ENCODE measurements around the gene SMIM9. TPM values are rescaled to one million over a fixed set of nuclear protein-coding genes. Genes with fewer than 3 reads are reported as not detected.
A peak's percentile ranks its signal among the peaks of the same experiment; 100 is the strongest.

SMIM9 gene
- total RNA-seq, 1 experiment from 2014 or later, result not detected

DNA sequence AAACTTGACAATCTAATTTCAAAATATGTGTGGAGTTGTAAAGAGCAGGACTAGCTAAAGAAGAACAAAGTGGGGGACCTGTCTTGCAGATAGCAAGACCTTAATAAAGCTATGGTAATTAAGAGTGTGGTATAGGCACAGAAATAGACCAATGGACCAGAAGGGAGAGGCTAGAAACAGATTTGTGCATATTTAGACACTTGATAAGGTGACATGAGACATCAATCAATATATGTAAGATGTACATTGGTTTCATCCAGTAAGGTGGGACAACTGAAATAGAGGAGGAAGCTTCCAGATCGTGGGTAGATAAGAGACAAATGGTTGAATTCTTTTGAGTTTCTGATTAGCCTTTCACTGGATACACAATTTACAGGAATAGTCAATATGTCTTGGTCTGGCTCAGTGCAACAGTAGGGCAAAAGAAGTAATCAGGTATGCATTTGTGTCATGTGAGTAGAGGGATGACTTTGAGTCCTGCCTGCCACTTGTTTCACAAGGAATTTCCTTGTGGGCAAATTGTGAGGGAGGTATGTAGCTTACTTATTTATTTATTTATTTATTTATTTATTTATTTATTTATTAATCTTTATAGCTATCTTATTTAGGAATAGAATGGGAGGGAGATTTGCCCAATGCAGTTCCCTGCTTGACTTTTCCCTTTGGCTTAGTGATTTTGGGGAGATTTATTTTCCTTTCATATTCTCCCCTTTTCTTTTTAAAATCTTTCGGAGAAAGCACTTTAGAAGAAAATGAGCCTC, 21.9 kb downstream of the SMIM9 start:
- Histone ChIP-seq H3K9me2 (replicated peaks; ENCODE audit: insufficient read depth, low read length) (no peaks in the 10 kb centered on the region), H2AFZ (ENCODE audit: low read length) (no peak overlapping the region), H3K4me2 (ENCODE audit: low read depth, low read length, poor library complexity, severe bottlenecking) (no peak overlapping the region), H3K27me3 (ENCODE audit: low read length) (no peaks in the 10 kb centered on the region), H3K36me3 (ENCODE audit: insufficient read depth, low read length) (no peaks in the 10 kb centered on the region), H3K9me3 (ENCODE audit: low read length) (no peaks in the 10 kb centered on the region), H3K9ac (ENCODE audit: low read length) (no peak overlapping the region), H4K20me1 (ENCODE audit: insufficient read depth, low read depth, low read length) (no peaks in the 10 kb centered on the region), H3K4me3 (ENCODE audit: low read length) (no peak overlapping the region), H3K79me2 (ENCODE audit: low read length) (no peaks in the 10 kb centered on the region), H3K4me1 (ENCODE audit: low read length) (no peaks in the 10 kb centered on the region), H3K27ac (ENCODE audit: low read length) (no peak overlapping the region)
- DNase-seq, result no peak

DNA sequence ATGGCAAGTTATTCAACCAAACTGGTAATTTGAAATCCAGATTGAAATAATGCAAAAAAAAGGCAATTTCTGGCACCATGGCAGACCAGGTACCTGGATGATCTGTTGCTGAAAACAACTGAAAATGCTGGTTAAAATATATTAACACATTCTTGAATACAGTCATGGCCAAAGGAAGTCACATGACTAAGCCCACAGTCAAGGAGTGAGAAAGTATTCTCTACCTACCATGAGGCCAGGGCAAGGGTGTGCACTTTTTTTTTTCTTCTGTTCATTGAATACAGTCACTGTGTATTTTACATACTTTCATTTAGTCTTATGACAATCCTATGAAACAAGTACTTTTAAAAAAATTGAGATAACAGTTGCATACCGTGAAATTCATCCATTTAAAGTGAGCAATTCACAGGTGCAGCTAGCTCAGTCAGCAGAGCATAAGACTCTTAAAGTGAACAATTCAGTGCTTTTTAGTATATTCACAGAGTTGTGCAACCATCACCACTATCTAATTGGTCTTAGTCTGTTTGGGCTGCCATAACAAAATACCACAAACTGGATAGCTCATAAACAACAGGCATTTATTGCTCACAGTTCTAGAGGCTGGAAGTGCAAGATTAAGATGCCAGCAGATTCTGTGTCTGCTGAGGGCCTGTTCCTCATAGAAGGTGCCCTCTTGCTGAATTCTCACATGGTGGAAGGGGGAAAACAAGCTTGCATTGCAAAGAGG, 24.4 kb downstream of the SMIM9 start:
- Histone ChIP-seq H2AFZ (ENCODE audit: low read length) (no peak overlapping the region), H3K9ac (ENCODE audit: low read length) (no peak overlapping the region), H4K20me1 (ENCODE audit: insufficient read depth, low read depth, low read length) (no peaks in the 10 kb centered on the region), H3K36me3 (ENCODE audit: insufficient read depth, low read length) (no peaks in the 10 kb centered on the region), H3K9me3 (ENCODE audit: low read length) (no peaks in the 10 kb centered on the region), H3K27ac (ENCODE audit: low read length) (no peak overlapping the region), H3K4me3 (ENCODE audit: low read length) (no peak overlapping the region), H3K4me1 (ENCODE audit: low read length) (peaks cover 7% of the 10 kb centered on the region), H3K27me3 (ENCODE audit: low read length) (no peaks in the 10 kb centered on the region), H3K4me2 (ENCODE audit: low read depth, low read length, poor library complexity, severe bottlenecking) (no peak overlapping the region), H3K9me2 (replicated peaks; ENCODE audit: insufficient read depth, low read length) (no peaks in the 10 kb centered on the region), H3K79me2 (ENCODE audit: low read length) (no peaks in the 10 kb centered on the region)
- DNase-seq, result no peak

DNA sequence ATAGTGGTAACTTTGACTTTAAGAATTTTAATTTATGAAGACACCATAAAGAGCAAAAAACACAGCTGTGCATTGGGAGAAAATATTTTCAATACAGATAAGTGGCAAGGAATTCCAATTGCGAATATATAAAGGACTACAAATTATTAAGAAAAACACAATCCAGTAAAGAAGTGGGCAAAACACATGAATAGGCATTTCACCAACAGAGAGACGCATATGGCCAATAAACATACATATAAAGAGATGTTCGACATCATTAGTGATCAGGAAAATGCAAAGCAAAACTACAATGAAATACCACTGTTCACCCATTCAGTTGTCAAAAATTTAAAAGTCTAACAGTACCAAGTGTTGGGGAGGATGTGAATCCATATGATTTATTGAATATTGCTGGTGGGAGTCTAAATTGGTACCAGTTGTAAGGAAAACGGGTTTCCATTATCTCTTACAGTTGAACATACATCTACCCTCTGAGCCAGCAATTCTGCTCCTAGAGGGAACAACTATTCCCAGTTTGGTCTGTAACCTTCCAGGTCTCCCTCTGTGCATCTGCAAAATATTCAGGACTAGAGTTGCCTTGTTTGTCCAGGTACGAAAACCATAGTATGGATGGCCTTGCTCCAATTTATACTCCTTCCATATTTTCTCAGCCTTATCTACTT, 27.5 kb downstream of the SMIM9 start:
- no peak overlapping the region for H3K4me2 ChIP-seq (ENCODE audit: low read depth, low read length, poor library complexity, severe bottlenecking)
- H3K36me3 ChIP-seq (ENCODE audit: insufficient read depth, low read length), result no peaks in the 10 kb centered on the region
- DNase-seq, result no peak

DNA sequence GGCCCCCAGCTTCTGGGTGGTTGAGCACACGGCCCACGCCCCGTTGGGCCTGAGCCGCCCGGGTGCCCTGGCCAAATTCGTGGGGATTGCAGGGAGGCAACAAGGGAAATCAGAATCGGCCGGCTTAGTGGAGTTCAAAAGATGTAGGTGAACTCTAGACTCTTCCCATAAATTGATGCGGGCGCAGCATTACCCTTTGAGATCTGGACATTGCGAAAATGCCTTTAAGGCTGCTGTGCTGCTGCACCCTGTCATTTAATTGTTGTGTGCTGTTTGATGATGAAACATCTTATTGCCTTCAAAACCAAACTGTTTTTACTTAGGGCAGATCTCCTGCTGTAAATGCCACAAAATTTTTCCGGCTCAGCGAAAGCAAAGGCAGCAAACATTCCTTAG, 28.8 kb downstream of the SMIM9 start:
- H3K27ac ChIP-seq (ENCODE audit: low read length), result no peak overlapping the region

More for the DNA sequence above, 27.5 kb downstream of the SMIM9 start:
- no peak overlapping the region for H3K4me3 ChIP-seq (ENCODE audit: low read length)
- no peak overlapping the region for H3K27ac ChIP-seq (ENCODE audit: low read length)
- no peaks in the 10 kb centered on the region for H4K20me1 ChIP-seq (ENCODE audit: insufficient read depth, low read depth, low read length)
- H3K9ac ChIP-seq (ENCODE audit: low read length), result no peak overlapping the region
- no peaks in the 10 kb centered on the region for H3K9me3 ChIP-seq (ENCODE audit: low read length)
- peaks cover 10% of the 10 kb centered on the region for H3K4me1 ChIP-seq (ENCODE audit: low read length)
- H3K9me2 ChIP-seq (replicated peaks; ENCODE audit: insufficient read depth, low read length), result no peaks in the 10 kb centered on the region
- no peak overlapping the region for H2AFZ ChIP-seq (ENCODE audit: low read length)
- H3K27me3 ChIP-seq (ENCODE audit: low read length), result no peaks in the 10 kb centered on the region
- H3K79me2 ChIP-seq (ENCODE audit: low read length), result no peaks in the 10 kb centered on the region

DNA sequence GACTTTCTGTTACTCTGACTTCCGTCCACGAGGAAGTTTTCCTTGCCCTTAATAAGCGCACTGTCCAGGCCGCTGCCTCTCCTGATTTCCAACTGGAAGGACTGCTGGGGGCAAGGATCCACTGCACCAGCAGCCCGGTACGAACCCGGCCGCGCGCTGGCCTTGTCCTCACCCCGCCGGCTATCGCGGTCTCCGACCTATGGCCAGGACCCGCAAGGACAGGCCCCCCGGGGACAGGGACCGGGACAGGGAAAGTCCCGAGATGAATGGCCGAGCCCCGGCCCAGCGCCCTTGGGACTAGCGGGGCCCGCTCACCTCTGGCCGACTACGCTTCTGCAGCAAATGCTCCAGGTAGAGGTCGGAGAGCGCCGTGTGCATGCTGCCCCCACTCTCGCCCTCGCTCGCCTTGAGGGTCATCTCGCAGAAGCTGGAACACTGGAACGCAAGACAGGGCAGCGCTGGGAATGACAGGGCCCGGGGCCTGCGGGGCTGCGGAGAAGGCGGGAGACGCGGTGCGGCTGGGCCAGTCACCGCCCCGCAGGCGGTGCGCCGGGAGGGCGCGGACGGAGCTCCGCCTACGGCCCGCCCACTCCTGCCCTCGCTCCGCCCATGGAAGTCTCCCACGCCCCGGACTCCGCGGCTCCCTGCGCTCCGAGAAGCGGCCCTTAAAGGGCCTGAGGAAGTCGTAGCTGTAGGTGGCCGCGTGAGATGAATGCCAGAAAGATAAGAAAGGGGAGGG, 29.3 kb downstream of the SMIM9 start, which contains the start of gene MPP1:
TSS of gene MPP1 (minus strand) at position 529 of the 739 bp plus-strand sequence. CDS start at position 417, 112 bp downstream.
- Histone ChIP-seq H3K9ac (ENCODE audit: low read length) (peak within 1 kb of the TSS; percentile 53), H2AFZ (ENCODE audit: low read length) (peak within 1 kb of the TSS; percentile 82; the same call in 1 of the 2 replicates), H3K4me3 (ENCODE audit: low read length) (peak within 1 kb of the TSS; percentile 60), H3K27ac (ENCODE audit: low read length) (no peak within 1 kb of the TSS), H4K20me1 (ENCODE audit: insufficient read depth, low read depth, low read length) (no peaks in the 10 kb centered on the region), H3K9me3 (ENCODE audit: low read length) (no peaks in the 10 kb centered on the region), H3K4me2 (ENCODE audit: low read depth, low read length, poor library complexity, severe bottlenecking) (peak within 1 kb of the TSS; percentile 61), H3K79me2 (ENCODE audit: low read length) (no peaks in the 10 kb centered on the region), H3K4me1 (ENCODE audit: low read length) (peaks cover 14% of the 10 kb centered on the region), H3K9me2 (replicated peaks; ENCODE audit: insufficient read depth, low read length) (no peaks in the 10 kb centered on the region), H3K27me3 (ENCODE audit: low read length) (no peaks in the 10 kb centered on the region), H3K36me3 (ENCODE audit: insufficient read depth, low read length) (no peaks in the 10 kb centered on the region)
- DNase-seq, result peak; percentile 84

More for the DNA sequence above, 28.8 kb downstream of the SMIM9 start:
- Histone ChIP-seq H3K4me1 (ENCODE audit: low read length) (peaks cover 14% of the 10 kb centered on the region), H3K4me2 (ENCODE audit: low read depth, low read length, poor library complexity, severe bottlenecking) (peak overlapping the region; percentile 61), H3K9ac (ENCODE audit: low read length) (peak overlapping the region; percentile 53), H3K79me2 (ENCODE audit: low read length) (no peaks in the 10 kb centered on the region), H3K4me3 (ENCODE audit: low read length) (peak overlapping the region; percentile 60), H3K27me3 (ENCODE audit: low read length) (no peaks in the 10 kb centered on the region), H3K9me2 (replicated peaks; ENCODE audit: insufficient read depth, low read length) (no peaks in the 10 kb centered on the region), H2AFZ (ENCODE audit: low read length) (peak overlapping the region; percentile 82; the same call in 1 of the 2 replicates), H3K36me3 (ENCODE audit: insufficient read depth, low read length) (no peaks in the 10 kb centered on the region), H3K9me3 (ENCODE audit: low read length) (no peaks in the 10 kb centered on the region), H4K20me1 (ENCODE audit: insufficient read depth, low read depth, low read length) (no peaks in the 10 kb centered on the region)
- no peak for DNase-seq

DNA sequence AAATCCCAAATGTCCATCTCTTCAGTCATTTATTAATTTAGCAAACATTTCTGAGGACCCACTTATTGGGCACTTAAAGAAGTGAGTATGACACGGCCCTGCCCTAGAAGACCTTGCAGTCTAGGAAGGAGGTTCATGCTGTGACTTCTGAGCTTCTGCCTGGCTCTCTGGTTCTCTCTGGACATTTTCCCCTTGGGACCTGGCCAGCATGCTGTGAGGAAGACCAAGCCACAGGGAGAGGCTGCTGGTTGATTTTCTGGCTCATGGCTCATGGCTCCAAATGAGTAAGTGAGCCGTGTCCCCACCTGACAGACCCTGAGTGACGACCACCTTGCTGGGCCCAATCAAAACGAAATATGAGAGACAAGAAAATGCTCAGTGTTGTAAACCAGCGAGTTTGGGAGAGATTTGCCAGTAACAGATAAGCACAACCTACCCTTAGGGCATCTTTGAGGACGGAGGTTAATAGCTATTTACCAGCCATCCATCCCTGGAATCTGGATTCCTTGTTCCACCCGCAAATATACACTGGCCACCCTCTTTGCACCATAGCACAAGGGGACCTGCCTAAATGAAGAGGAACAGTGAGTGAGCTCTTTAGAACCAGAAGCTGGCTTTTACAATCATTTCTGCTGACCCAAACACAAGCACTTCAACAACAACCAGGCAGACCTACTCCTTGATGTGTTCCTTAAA, 30.1 kb downstream of the SMIM9 start:
- DNase-seq, result no peak
- Histone ChIP-seq H3K9me2 (replicated peaks; ENCODE audit: insufficient read depth, low read length) (no peaks in the 10 kb centered on the region), H3K27me3 (ENCODE audit: low read length) (no peaks in the 10 kb centered on the region), H4K20me1 (ENCODE audit: insufficient read depth, low read depth, low read length) (no peaks in the 10 kb centered on the region), H3K36me3 (ENCODE audit: insufficient read depth, low read length) (no peaks in the 10 kb centered on the region), H3K4me1 (ENCODE audit: low read length) (peaks cover 14% of the 10 kb centered on the region), H3K79me2 (ENCODE audit: low read length) (no peaks in the 10 kb centered on the region), H3K27ac (ENCODE audit: low read length) (no peak overlapping the region), H3K4me3 (ENCODE audit: low read length) (peak overlapping the region; percentile 60), H3K4me2 (ENCODE audit: low read depth, low read length, poor library complexity, severe bottlenecking) (peak overlapping the region; percentile 61), H3K9me3 (ENCODE audit: low read length) (no peaks in the 10 kb centered on the region), H3K9ac (ENCODE audit: low read length) (peak overlapping the region; percentile 44), H2AFZ (ENCODE audit: low read length) (no peak overlapping the region)

DNA sequence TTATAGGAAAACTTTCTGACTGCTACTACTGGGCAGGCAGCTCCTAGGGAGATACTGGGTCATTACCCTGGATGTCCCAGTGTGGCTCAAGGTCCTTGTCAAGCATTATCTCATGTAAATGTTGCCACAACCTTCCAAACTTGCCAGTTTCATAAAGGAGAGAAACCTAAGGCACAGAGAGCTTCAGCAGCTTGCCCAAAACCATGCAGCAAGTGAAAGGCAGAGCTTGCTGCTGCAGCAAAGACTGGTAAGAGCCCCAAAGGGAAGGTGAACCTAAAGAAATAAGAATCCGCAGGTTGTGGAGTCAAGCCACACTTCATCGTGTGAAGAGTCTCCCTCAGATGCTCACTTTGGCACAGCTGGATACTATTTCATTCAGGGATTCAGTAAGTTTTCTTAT, 31.5 kb downstream of the SMIM9 start:
- no peak for DNase-seq
- no peak overlapping the region for H3K4me2 ChIP-seq (ENCODE audit: low read depth, low read length, poor library complexity, severe bottlenecking)
- H3K4me3 ChIP-seq (ENCODE audit: low read length), result no peak overlapping the region
- H3K27me3 ChIP-seq (ENCODE audit: low read length), result no peaks in the 10 kb centered on the region
- H3K79me2 ChIP-seq (ENCODE audit: low read length), result no peaks in the 10 kb centered on the region
- no peak overlapping the region for H2AFZ ChIP-seq (ENCODE audit: low read length)
- H3K36me3 ChIP-seq (ENCODE audit: insufficient read depth, low read length), result no peaks in the 10 kb centered on the region
- no peaks in the 10 kb centered on the region for H4K20me1 ChIP-seq (ENCODE audit: insufficient read depth, low read depth, low read length)
- peaks cover 14% of the 10 kb centered on the region for H3K4me1 ChIP-seq (ENCODE audit: low read length)
- no peaks in the 10 kb centered on the region for H3K9me2 ChIP-seq (replicated peaks; ENCODE audit: insufficient read depth, low read length)
- H3K27ac ChIP-seq (ENCODE audit: low read length), result no peak overlapping the region
- H3K9ac ChIP-seq (ENCODE audit: low read length), result no peak overlapping the region
- no peaks in the 10 kb centered on the region for H3K9me3 ChIP-seq (ENCODE audit: low read length)
